IPS-18c (cell line): ENCODE data around the gene USP49.

ENCODE experiments used
- H3K4me3 ChIP-seq: 2 replicates; pipeline ENCODE4 v1.7.0; 2013; ENCODE audit warnings: low read depth, mild to moderate bottlenecking, low read length, moderate library complexity; ENCODE audit not compliant: insufficient read depth
- H3K9me3 ChIP-seq: one replicate; pipeline ENCODE4 v1.6.1; 2013; ENCODE audit warnings: mild to moderate bottlenecking, low read length, moderate library complexity; ENCODE audit not compliant: control insufficient read depth, insufficient read depth

USP49 gene

DNA sequence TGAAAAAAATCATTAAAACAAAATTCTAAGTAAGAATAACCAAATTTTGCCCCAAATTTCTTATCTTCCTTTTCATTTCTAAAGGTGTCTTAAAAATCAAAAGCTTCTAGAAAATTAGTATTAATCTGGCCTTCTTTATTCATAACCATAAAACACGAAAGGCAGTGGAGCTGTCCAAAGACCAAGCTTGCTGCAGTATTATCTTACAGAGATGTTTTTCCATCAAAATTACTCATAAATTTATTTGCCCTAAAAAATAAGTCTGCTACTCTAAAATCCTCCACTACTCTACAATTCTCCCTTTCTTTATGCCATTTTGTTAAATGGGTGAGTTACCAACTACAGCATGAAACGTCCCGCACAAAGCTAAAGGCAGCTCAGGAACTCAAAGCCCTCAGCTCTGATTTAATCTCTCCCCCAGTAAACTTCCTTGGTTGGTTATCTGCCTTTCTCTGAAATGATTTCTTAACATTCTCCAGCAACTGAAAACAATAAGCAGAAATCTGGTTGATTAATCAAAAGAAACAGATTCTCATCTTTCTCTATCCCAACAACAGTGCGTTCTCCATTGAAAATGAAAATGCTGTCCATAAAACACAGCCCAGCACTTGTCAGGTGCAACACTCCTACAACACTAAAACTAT is 2.1 kb downstream of the USP49 start:
- peak overlapping the region; percentile 72 for H3K4me3 ChIP-seq
- no peaks in the 10 kb centered on the region for H3K9me3 ChIP-seq

- H3K9me3 ChIP-seq = no peaks in the 10 kb centered on the region
- H3K4me3 ChIP-seq = no peak overlapping the region
Measured at GRCh38 chr6:41887331-41887751, 7.8 kb downstream of the USP49 start.

DNA sequence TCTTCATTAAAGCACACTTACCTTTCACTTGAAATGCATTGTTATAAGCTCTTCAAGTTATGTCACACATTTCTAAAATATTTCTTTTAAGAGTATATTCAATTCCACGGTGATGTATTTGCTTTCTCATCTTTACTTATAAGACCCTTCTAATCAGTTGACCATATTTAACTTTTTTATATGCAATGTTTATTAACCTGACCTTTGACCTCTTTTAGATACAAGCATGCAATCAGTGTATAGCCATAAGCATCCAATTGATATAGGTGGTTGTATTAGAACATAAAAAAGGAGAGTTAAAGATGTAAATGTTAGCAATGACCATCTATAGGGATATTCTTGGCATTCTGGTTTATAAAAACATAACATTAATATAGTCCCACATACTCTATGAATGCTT is 9.2 kb downstream of the USP49 start:
- Histone ChIP-seq H3K4me3 (no peak overlapping the region), H3K9me3 (no peaks in the 10 kb centered on the region)

DNA sequence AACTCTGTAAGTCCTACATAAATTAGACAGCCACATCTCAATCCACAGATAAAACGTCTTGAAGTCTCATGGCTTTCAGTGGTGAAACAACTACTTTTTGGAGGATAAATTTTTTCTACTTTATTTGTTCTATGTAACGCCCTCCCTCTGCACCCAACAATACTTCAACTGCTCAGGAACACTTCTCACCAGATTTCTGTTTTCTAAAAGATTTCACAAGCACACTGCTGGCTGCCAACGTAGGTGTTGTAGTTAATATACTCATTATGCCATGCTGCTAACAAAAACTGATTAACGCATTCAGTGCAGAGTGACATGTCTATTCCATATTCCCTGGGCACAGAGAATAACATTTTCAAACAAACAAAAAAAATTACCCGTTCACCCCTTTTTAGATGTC is 10.2 kb downstream of the USP49 start:
- no peak overlapping the region for H3K4me3 ChIP-seq

GRCh38 chr6:41881506-41881905 is 13.7 kb downstream of the USP49 start:
- Histone ChIP-seq H3K4me3 (no peak overlapping the region), H3K9me3 (no peaks in the 10 kb centered on the region)

More for the DNA sequence above, 10.2 kb downstream of the USP49 start:
- no peaks in the 10 kb centered on the region for H3K9me3 ChIP-seq

DNA sequence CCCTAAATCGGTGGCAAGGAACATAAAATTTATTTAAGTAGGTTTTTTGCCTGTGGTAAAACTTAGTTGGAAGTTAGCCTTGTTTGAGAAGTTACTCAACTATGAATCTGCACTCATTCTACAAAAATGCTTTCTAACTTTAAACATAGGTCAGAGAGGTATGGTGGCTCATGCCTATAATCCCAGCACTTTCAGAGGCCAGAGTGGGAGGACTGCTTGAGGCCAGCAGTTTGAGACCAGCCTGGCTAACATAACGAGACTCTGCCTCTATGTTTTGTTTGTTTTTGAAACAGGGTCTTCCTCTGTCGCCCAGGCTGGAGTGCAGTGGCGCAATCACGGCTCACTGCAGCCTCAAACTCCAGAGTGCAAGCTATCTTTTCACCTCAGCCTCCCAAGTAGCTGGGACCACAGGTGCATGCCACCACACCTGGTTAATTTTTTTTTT is 16.2 kb downstream of the USP49 start:
- H3K9me3 ChIP-seq = no peaks in the 10 kb centered on the region
- no peak overlapping the region for H3K4me3 ChIP-seq

- Histone ChIP-seq H3K9me3 (no peaks in the 10 kb centered on the region), H3K4me3 (no peak overlapping the region)
Measured at GRCh38 chr6:41878246-41878645, 16.9 kb downstream of the USP49 start.

- no peaks in the 10 kb centered on the region for H3K9me3 ChIP-seq
- H3K4me3 ChIP-seq = no peak overlapping the region
Measured at GRCh38 chr6:41877051-41877680, 18.0 kb downstream of the USP49 start.

DNA sequence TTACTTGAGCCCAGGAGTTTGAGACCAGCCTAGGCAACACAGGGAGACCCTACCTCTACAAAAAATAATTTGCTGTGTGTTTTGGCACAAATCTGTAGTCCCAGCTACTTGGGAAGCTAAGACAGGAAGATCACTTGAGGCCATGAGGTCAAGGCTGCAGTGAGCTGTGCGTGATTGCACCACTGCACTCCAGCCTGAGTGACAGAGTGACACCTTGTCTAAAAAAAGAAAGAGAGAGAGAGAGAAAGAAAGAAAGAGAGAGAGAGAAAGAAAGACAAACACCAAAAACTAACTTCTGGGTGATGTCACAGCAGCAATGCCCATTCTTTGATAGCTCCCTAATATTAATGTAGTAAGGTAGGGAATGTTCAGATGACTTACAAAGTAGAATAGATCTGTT is 20.4 kb downstream of the USP49 start:
- H3K4me3 ChIP-seq = no peak overlapping the region
- no peaks in the 10 kb centered on the region for H3K9me3 ChIP-seq

- H3K9me3 ChIP-seq = no peaks in the 10 kb centered on the region
- no peak overlapping the region for H3K4me3 ChIP-seq
Measured at GRCh38 chr6:41872147-41872546, 23.0 kb downstream of the USP49 start.

DNA sequence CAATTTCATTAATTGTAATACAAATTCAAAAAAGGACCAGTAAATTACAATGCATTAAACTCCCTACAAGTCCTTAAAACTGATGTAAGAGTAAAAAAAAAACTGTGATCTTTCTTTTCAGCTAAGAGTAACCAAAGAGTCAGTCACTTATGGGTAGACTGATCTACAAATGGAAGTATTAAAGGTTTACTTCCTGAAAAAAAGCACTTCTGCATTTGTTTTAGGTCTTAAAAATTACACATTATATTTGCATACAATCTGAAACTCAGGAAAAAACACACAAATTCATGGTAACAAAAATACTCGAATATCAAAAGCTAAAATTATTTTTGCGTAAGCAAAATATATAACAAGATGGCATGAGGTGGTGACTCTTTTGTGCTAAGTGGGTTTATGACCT is 23.5 kb downstream of the USP49 start:
- Histone ChIP-seq H3K9me3 (no peaks in the 10 kb centered on the region), H3K4me3 (no peak overlapping the region)

DNA sequence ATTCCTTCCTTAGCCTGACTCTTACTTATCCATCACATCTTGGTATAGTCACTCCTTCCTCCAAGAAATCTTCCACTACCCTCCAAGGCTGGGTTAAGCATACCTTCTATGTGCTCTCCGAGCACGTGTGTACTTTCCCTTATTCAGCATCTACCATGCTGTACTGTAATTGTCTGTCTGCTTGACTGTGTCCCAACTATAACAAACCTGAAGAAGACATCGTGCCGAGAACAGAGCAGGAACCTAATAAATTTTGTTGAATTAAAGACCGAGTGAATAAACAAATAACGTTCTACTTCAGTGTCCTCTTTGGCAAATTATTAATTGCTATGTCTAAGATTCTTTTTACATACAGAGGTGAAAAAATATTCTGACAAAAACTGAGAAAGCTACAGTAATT is 35.8 kb downstream of the USP49 start:
- no peak overlapping the region for H3K4me3 ChIP-seq
- H3K9me3 ChIP-seq = no peaks in the 10 kb centered on the region

DNA sequence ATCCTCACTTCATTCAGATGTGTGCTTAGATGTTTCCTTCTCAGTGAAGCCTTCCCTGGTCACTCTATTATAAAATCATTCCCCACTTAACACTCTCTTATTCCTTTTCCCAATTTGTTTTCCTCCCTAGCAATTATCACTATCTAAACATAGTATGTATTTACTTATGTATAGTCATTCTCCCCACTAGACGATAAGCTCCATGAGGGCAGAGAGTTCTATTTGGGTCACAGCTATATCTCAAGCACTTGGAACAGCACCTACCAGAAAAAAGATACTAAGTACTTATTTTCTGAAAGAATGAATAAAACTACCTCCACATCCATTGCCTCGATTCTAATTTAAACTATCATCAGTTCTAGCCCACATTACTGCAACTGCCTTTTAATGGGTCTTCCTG is 36.5 kb downstream of the USP49 start:
- H3K9me3 ChIP-seq = no peaks in the 10 kb centered on the region

GRCh38 chr6:41850861-41851260 is 44.3 kb downstream of the USP49 start:
- H3K4me3 ChIP-seq = no peak overlapping the region
- no peaks in the 10 kb centered on the region for H3K9me3 ChIP-seq

More for the DNA sequence above, 36.5 kb downstream of the USP49 start:
- no peak overlapping the region for H3K4me3 ChIP-seq

GRCh38 chr6:41846666-41847237 is 48.4 kb downstream of the USP49 start:
- Histone ChIP-seq H3K4me3 (no peak overlapping the region), H3K9me3 (no peaks in the 10 kb centered on the region)

DNA sequence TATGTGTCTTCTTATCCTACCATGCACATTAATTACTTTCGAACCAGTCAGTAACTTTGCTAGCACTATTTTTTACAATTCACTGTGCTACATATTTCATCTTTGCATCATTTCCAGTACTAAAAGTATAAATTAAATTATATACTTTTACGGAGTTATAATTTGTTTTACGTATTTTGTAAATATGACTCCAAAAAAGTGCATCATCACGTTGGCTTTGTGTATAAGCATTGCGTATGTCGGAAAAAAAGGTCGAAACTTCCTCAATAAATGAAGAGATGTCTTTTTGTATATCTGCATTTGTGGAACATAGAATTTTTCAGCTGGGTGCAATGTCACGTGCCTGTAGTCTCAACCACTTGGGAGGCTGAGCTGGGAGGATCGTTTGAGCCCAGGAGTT is 52.0 kb downstream of the USP49 start:
- Histone ChIP-seq H3K9me3 (no peaks in the 10 kb centered on the region), H3K4me3 (no peak overlapping the region)

DNA sequence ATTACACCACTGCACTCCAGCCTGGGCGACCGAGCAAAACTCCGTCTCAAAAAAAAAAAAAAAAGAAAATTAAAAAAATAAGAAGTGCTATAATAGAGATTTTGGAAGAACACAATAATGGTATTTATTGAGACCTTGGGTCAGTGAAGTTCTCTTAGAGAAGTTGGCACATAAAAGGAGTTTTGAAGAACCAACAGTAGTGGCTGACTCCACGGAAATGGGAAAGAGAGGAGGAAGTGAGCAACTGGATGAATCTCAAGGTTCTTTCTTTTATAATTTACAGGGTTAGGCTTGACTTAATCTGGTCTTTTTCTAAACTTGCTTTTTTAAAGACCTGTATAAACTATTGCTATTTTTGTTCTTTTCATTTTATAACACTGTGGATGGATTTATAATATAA is 54.8 kb downstream of the USP49 start:
- no peak overlapping the region for H3K4me3 ChIP-seq
- no peaks in the 10 kb centered on the region for H3K9me3 ChIP-seq

DNA sequence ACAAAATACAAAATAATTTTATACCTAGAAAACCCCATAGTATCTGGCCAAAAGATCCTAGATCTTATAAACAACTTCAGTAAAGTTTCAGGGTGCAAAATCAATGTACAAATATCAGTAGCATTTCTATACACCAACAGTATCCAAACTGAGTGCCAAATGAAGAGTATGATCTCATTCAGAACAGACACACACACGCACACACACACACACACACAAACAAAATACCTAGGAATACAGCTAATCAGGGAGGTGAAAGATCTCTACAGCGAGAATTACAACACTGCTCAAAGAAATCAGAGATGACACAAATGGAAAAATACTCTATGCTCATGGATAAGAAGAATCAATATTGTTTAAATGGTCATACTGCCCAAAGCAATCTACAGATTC is 58.5 kb downstream of the USP49 start:
- H3K4me3 ChIP-seq = no peak overlapping the region
- no peaks in the 10 kb centered on the region for H3K9me3 ChIP-seq
